GM18505 (cell line): ENCODE data around the gene BCAS3.

Source experiments
- ATAC-seq: cut with Tn5 transposase; IDR thresholded peaks from one replicate; pipeline ENCODE4 v1.9.1; 2021; ENCODE audit not compliant: unreplicated experiment
- POLR2A ChIP-seq: IDR thresholded peaks from 4 replicates; pipeline ENCODE4 v1.6.1; 2011; ENCODE audit warnings: borderline replicate concordance; ENCODE audit not compliant: insufficient read depth, insufficient read length; ENCODE audit errors: extremely low read depth

BCAS3 gene

DNA sequence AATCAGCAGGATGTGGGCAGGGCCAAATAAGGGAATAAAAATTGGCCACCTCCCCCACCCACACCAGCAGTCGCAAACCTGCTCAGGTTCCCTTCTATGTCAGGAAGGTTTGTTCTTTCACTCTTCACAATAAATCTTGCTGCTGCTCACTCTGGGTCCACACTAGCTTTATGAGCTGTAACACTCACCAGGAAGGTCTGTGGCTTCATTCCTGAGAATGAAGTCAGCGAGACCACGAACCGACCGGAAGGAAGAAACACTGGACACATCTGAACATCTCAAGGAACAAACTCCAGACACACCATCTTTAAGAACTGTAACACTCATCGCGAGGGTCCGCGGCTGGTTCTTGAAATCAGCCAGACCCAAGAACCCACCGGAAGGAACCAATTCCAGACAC is 606.5 kb downstream of the BCAS3 start:
- ATAC-seq: no peak
- no peak for TF ChIP-seq POLR2A

DNA sequence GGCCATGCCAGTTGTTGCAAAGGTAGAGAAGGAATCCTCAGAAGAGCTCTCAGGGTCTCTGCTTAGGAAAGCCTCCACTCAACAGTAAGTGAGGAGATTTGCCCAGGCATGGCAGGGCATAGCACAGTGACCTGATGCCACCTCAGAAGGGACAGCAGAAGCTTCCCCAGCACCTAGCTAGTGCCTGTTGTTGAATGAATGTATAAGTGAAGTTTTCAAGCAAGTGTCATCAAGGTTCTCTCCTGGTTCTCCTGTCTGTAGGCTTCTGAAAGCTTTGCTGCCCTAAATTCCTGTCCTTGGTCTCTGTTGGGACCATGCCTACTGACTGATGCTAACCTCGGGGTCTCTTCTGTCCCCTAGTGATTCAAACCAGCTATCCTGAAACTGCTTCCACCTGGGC is 607.1 kb downstream of the BCAS3 start:
- no peak for ATAC-seq
- TF ChIP-seq POLR2A: no peak

DNA sequence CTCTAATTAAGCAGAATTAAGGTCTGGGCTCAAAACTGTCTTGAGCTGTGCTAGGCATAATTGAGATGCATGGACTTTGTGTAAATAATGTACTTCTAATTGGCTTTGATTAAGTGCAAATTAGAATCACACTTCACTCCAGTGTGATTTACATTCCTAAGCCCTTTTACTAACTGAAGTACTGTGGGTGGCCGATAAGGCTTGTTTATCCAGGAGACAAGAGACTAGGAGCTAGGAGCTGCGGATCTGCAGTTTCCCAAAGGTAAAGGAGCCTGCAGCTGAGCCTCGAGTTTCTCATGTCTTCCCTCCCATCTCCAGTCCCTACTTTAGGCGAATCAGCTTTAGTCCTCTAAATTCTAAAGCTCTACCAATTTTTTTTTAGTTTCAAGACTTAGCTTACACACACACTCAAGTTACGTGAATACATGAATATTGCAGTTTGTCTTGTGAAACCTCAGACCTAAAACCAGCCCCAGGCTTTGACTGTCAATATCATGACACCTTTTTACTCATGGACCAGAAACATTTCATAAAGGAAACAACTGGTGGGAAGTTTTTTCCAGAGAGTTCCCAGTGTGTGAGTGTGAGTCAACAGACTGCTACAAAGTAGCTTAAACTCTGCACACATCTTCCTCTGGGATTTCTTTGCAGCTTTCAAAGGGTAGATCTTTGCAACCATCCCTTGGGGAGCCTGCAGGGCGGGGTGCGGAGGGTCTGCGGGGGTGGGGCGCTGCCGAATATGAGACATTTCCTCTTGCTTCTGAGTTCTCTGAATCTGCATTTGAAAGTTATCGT is 608.1 kb downstream of the BCAS3 start:
- ATAC-seq: no peak
- TF ChIP-seq POLR2A: no peak

DNA sequence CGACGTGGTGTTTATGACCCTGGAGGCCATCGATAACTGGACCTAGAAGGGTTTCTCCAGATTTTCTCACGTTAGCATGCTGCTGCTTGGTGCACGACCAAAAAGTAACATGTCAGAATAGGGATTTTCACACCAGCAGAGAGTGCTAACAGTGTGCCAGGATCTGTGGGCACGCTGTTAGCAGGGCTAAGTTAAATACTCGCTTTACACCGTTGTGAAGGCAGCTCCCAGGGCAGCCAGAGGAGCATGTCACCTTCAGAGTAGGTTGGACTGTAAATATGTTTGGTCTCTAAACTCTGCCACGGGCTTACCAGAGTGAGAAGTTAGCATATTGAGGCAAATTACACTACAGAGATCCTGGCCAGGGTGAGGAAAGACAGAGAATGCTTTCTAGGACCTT is 608.8 kb downstream of the BCAS3 start:
- no peak for TF ChIP-seq POLR2A
- no peak for ATAC-seq

DNA sequence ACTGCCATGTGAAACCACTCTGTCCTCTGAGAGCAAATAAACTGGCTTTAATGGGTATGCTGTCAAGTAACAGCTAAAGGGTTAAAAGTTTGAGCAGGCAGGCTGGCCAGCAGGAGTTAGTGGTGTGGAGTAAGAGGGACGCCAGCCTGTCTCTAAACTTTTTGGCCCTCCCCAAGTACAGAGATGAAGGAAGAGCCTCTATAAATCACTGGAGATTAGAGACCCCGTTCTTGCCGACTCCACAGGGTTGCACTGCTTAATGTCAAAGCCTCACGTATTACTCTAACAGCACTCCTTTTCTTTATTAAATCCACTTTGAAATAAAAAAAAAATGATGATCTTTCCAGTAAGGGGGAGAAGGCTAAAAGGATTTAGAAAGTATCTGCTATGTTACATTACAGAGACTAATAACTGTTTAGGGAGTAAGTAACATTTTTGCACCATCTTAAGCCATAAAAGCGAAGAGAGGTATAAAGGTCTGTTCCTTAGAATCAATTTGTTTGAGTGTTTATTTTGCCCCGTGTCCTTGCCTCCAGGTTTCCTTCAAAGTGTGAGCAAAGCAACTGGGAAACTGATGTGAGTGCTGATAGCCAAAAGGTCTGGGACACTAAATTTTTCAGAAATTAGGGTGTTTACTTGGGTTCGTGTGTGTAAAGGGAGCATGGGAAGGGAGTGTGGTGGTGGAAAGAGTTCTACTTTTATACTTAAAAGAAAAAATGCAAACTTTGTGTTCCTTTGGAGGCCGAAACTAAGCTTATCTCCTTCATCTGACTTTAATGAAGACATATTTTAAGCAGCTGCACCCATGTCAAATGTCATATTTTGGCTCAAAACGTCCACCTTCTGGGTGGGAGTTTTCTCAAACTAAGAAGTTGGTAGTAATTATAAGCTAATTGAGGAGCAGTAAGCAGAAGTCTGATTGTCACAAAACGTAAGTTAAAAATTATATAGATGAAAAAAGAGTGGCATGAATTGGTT is 612.0 kb downstream of the BCAS3 start:
- ATAC-seq: no peak
- no peak for TF ChIP-seq POLR2A

DNA sequence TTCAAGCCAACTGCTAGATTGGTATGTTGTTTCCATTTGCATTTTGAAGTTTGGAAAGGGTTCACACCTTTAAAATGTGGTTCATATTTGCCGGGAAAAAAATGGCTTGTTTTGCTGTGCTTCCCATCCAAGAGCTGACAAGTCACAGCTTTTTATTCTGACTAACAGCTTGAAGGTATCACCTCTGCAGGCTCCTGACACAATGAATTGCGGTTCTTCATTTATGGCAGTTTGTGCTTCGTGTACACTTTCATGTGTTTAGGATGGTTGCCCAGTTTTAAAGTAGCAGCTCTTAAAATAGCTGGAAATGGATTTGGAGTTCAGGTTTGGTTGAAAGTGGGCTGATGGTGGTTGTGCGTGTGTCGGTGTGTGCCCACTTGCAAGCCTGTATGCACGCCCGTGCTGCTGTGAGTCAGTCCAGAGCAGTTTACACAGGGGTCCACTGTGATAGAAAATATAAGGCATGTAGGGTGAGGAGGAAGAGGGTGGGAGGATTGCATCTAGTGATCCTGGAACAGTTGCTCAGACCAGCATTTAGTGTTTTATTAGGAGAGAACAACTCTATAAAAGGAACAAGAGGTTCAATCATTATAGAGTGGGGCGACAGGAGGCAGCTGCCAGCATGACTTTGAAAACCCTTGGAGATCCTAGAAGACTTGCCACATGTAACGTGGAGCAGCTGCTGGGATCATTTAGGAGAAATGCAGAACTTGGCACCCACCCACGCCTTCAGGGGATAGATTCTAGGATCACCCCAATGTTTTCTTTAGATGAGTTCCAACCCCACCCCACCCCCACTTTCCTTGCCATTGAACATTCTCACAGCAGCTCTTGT is 614.0 kb downstream of the BCAS3 start:
- no peak for ATAC-seq
- no peak for TF ChIP-seq POLR2A

DNA sequence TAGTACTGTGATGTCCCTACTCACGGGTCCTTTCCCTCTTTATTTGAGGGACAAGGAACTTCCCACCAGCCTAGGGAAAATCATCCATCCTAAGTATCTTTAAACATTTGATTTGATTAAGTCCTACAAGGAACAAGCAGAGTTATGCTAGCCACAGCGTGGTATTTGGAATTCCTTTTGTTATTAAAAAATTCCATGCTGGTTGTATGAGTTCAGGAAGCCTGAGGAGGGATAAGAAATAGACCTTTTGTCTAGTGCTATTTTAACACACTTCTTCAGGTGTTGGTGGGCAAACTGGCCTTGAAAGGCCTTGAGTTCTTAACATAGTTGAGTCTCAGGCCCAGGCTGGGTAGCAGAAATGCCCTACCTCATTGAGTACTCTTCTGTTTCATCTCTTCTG is 616.6 kb downstream of the BCAS3 start:
- no peak for TF ChIP-seq POLR2A
- no peak for ATAC-seq

DNA sequence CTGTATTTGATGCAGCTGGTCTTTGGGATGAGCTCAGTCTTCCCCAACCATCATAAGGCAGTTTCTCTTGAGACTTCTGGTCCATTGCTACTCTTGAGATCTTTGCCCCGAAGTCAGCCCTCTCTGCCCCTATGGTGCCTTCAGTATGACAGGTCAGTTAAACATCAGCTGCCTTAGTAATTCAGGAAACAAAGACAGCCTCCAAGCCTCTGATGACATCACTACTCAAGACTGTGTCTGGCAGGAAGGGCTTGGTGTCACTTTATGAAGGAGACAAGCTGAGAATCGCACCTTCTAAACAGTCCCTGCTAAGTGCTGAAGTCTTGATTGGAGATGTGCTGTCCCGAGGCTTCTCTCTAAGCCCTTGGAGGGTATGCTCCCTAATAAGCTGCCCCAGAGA is 617.1 kb downstream of the BCAS3 start:
- ATAC-seq: no peak
- no peak for TF ChIP-seq POLR2A

DNA sequence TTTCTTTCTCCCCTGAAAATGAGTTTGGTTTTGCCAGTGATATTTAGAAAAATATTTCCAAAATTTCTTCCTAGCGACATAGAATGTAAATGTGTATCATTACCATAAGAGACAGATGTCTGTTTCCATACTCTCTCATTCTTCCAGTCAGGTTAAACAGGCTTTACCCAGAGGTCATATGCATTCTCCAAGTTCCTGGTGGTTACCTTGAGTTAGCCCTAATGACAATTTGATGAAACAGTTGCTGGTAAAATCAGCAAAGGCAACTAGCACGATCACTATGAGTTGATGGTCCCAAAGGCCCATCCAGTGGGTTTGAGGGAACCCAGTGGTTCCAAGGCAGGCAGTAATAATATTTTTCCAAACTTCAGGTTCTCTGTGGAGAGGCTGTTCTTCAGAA is 618.4 kb downstream of the BCAS3 start:
- no peak for ATAC-seq
- no peak for TF ChIP-seq POLR2A

DNA sequence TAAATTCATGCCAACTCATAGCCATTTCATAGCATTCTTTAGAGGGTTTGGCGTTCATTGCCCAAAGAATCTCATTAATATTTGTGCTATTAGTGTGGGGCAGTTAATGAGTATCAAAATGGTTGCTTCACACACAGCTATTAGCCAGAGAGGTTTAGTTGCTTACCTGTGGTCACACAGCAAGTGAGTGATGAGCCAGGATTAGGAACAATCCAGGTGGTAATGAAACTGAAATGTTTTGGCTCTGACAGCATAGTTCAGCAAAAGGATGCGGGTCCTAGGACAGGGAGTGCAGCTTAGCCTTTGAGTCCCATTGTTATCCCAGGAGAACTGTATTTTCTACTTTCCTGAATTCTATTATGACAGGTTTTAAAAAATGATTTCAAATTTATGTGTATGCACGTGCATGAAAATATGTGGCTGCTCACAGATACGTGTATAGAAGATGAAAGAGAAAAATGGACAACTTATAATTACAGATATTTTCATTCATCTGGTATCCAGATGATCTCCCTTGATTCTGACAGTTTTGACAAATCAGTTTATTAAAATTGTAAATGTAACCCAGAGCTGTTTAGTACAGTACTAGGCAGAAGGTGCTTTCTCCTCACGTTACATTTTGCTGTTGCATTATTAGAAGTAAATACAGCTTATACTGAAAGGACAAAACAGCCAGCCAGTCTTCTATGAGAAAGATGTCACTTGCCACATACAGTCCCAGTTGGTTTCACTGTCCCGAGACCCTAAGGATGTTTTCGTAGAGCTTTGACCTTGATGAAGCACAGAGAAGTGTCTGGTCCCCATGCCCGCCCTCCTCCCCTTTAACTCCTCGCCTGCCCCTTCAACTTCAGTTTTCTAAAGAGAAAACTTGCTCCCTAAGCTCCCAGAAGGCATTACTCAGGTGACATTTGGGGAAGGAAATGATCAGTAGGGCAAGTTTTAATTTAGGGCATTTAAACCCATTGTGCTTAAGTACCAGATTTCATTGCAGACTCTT is 622.2 kb downstream of the BCAS3 start:
- no peak for TF ChIP-seq POLR2A
- no peak for ATAC-seq

DNA sequence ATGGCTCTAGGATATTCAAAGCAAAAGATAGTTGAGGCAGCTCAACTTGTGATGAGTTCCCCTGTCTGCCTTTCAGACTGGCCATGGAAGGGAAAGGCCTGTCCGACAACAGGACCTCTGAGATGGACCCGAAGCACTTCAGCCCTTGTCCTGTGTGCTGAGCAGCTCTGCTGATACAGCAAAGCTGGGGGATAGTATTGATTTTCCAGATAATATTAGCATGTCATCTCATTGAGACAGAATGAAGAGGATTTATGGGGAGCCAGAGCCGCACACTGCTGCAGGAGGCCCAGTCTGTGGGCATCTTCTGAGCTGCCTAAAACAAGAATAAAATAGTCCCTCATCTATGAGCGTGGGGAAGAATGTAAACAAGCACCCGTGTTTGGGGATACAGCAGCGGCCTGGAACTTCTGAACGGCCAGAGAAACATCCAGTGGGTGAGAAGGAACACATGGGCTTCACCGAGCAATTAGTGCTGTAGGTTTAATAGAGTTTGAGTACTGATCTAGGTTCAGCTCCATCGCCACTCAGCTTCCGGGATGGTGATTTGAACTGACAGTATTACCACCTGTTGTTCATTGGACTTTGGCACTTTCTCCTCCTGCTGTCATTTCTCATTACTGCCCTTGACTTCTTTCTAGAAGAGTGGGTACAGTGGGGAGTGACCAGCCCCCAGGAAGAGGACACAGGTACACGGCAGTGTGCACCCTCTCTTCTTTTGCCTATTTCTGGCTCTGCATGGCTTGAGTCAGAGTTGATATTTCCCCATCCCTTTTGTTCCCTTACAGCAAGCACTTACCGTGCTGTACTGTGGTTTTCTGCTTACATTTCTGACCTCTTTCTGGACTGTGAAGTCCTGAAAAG is 625.5 kb downstream of the BCAS3 start:
- ATAC-seq: no peak
- no peak for TF ChIP-seq POLR2A
